ENCODE results near the gene MLC1.

MLC1 gene

GRCh38 chr22:50107529-50107928 is 22.3 kb upstream of the MLC1 start:
- TF ChIP-seq, protein P1, sequence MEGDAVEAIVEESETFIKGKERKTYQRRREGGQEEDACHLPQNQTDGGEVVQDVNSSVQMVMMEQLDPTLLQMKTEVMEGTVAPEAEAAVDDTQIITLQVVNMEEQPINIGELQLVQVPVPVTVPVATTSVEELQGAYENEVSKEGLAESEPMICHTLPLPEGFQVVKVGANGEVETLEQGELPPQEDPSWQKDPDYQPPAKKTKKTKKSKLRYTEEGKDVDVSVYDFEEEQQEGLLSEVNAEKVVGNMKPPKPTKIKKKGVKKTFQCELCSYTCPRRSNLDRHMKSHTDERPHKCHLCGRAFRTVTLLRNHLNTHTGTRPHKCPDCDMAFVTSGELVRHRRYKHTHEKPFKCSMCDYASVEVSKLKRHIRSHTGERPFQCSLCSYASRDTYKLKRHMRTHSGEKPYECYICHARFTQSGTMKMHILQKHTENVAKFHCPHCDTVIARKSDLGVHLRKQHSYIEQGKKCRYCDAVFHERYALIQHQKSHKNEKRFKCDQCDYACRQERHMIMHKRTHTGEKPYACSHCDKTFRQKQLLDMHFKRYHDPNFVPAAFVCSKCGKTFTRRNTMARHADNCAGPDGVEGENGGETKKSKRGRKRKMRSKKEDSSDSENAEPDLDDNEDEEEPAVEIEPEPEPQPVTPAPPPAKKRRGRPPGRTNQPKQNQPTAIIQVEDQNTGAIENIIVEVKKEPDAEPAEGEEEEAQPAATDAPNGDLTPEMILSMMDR (conservative IDR thresholded peaks at IDR 0.05; ENCODE audit: low read depth, low read length), result no peak
- no peaks in the 10 kb centered on the region for H4K20me1 ChIP-seq (ENCODE audit: insufficient read depth)
- no peak overlapping the region for H3K4me3 ChIP-seq (IDR thresholded peaks at IDR 0.05; ENCODE audit: insufficient read depth, low read depth, low read length)
- no peaks in the 10 kb centered on the region for H3K4me1 ChIP-seq (ENCODE audit: low read depth, poor library complexity, severe bottlenecking)
- no peak overlapping the region for H2AFZ ChIP-seq (ENCODE audit: low read depth)
- H3K9ac ChIP-seq, result no peak overlapping the region
- no peaks in the 10 kb centered on the region for H3K27me3 ChIP-seq (ENCODE audit: insufficient read depth, low read depth)
- no peaks in the 10 kb centered on the region for H3K79me2 ChIP-seq (ENCODE audit: insufficient read depth, low read depth)
- no peaks in the 10 kb centered on the region for H3K36me3 ChIP-seq (ENCODE audit: insufficient read depth)
- no peak overlapping the region for H3K27ac ChIP-seq
- H3K4me2 ChIP-seq, result no peak overlapping the region

DNA sequence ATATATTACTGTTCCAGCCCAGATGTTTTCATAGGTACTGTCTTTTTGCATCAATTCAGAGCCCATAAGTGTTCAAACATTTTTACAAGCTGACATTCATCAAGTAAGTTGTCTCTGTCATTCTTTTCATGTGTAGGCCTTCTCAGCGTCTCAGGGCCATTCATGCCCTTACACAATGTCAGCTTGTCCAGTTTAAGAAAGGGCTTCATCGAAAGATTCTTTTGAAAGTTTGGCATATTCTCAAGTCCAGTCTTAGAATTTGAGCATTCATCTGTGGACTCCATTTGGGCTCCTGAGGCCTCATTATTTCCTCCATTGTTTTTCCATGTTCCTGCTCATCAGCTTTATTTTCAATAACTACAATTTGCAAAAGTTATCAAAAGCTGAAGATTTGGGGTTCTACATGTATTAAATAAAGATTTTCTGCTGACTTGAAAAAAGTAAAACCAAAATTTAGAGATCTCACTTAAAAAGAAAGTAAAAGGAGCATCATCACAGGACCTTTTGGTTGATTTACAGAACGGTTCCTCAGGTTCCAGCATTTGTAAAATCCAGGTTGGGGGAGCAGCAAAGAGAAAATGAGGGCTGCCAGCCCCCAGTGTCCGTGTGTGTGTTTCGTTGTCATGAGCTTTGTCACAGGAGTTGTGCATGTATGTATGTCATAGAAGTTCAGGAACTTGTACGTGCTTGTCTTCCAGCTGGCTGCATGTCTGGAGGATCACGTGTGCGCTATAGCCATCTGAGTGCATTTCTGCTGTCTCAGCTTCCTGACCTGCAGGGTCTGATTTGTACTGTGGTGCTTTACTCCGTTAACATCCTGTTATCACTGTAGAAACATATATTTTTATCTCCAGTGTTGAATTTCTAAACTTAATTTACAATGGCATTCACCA is 20.2 kb upstream of the MLC1 start:
- H3K4me2 ChIP-seq, result no peak overlapping the region
- H4K20me1 ChIP-seq (ENCODE audit: insufficient read depth), result no peaks in the 10 kb centered on the region
- H3K4me3 ChIP-seq (IDR thresholded peaks at IDR 0.05; ENCODE audit: insufficient read depth, low read depth, low read length), result no peak overlapping the region
- H3K36me3 ChIP-seq (ENCODE audit: insufficient read depth), result no peaks in the 10 kb centered on the region
- TF ChIP-seq, protein P1 (conservative IDR thresholded peaks at IDR 0.05; ENCODE audit: low read depth, low read length), result no peak
- H3K9ac ChIP-seq, result no peak overlapping the region
- no peaks in the 10 kb centered on the region for H3K4me1 ChIP-seq (ENCODE audit: low read depth, poor library complexity, severe bottlenecking)
- H2AFZ ChIP-seq (ENCODE audit: low read depth), result no peak overlapping the region
- H3K79me2 ChIP-seq (ENCODE audit: insufficient read depth, low read depth), result no peaks in the 10 kb centered on the region
- H3K27ac ChIP-seq, result no peak overlapping the region
- no peaks in the 10 kb centered on the region for H3K27me3 ChIP-seq (ENCODE audit: insufficient read depth, low read depth)

- Histone ChIP-seq H3K27ac (no peak overlapping the region), H3K9ac (no peak overlapping the region), H3K36me3 (ENCODE audit: insufficient read depth) (no peaks in the 10 kb centered on the region), H4K20me1 (ENCODE audit: insufficient read depth) (no peaks in the 10 kb centered on the region), H3K4me1 (ENCODE audit: low read depth, poor library complexity, severe bottlenecking) (no peaks in the 10 kb centered on the region), H2AFZ (ENCODE audit: low read depth) (no peak overlapping the region), H3K4me2 (no peak overlapping the region), H3K4me3 (IDR thresholded peaks at IDR 0.05; ENCODE audit: insufficient read depth, low read depth, low read length) (no peak overlapping the region), H3K27me3 (ENCODE audit: insufficient read depth, low read depth) (no peaks in the 10 kb centered on the region), H3K79me2 (ENCODE audit: insufficient read depth, low read depth) (no peaks in the 10 kb centered on the region)
- TF ChIP-seq, protein P1 (conservative IDR thresholded peaks at IDR 0.05; ENCODE audit: low read depth, low read length), result no peak
Observed at GRCh38 chr22:50104141-50104544, 18.9 kb upstream of the MLC1 start.

DNA sequence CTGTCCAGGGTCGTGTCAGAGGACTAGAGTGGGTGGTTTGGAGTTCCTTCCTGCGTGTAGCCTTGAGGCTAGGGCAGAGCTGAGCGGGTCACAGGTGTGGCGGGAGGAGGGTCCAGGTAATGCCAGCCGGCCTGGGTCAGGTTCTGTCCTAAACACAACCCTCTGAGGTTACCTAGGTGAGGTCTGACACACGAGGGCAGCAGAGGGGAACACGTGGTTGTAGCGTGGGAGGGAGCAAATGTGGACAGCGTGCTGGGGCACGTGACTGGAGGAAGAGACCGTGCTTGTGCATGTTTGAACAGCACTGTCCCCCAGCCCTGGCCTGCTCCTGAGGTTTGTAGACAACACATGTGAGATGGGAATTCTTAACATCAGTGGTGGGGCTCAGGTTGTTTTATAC is 17.7 kb upstream of the MLC1 start:
- Histone ChIP-seq H3K4me2 (no peak overlapping the region), H4K20me1 (ENCODE audit: insufficient read depth) (no peaks in the 10 kb centered on the region), H2AFZ (ENCODE audit: low read depth) (no peak overlapping the region), H3K4me3 (IDR thresholded peaks at IDR 0.05; ENCODE audit: insufficient read depth, low read depth, low read length) (no peak overlapping the region), H3K27me3 (ENCODE audit: insufficient read depth, low read depth) (no peaks in the 10 kb centered on the region), H3K27ac (no peak overlapping the region), H3K4me1 (ENCODE audit: low read depth, poor library complexity, severe bottlenecking) (no peaks in the 10 kb centered on the region), H3K9ac (no peak overlapping the region), H3K36me3 (ENCODE audit: insufficient read depth) (no peaks in the 10 kb centered on the region), H3K79me2 (ENCODE audit: insufficient read depth, low read depth) (no peaks in the 10 kb centered on the region)
- TF ChIP-seq, protein P1 (conservative IDR thresholded peaks at IDR 0.05; ENCODE audit: low read depth, low read length), result no peak
